SK-N-SH (cell line): ENCODE data around the gene RNF133.

Experiments used
- EZH2phosphoT487 ChIP-seq: fragments of 200-600 bp; sonication (generic); IDR thresholded peaks from 2 replicates; pipeline ENCODE4 v1.6.1; 2017; ENCODE audit warnings: low read depth, mixed run types, mild to moderate bottlenecking, antibody characterized with exemption, moderate library complexity, borderline replicate concordance
- FOXM1 ChIP-seq: IDR thresholded peaks from 2 replicates; pipeline ENCODE4 v1.4.0; 2012; ENCODE audit warnings: low read depth, mild to moderate bottlenecking
- RFX5 ChIP-seq: IDR thresholded peaks from 2 replicates; pipeline ENCODE4 v1.6.1; 2012; ENCODE audit warnings: mild to moderate bottlenecking, improper control_type of control experiment, low read length
- TCF12 ChIP-seq: IDR thresholded peaks from 2 replicates; pipeline ENCODE4 v1.4.0; 2012
- TF ChIP-seq, protein P1 (sequence below): IDR thresholded peaks from 2 replicates; pipeline ENCODE4 v1.4.0; 2012; ENCODE audit warnings: low read depth, borderline replicate concordance
- TF ChIP-seq, protein P2 (sequence below): fragments of 200-600 bp; sonication (generic); IDR thresholded peaks from 2 replicates; pipeline ENCODE4 v1.6.1; 2017; ENCODE audit warnings: antibody characterized with exemption, mild to moderate bottlenecking, moderate library complexity

GRCh38 chr7:122672536-122672935 is 26.4 kb downstream of the RNF133 start:
- TF ChIP-seq RFX5 (no peak), EZH2phosphoT487 (no peak), FOXM1 (no peak), TCF12 (no peak)
- TF ChIP-seq, protein P1, sequence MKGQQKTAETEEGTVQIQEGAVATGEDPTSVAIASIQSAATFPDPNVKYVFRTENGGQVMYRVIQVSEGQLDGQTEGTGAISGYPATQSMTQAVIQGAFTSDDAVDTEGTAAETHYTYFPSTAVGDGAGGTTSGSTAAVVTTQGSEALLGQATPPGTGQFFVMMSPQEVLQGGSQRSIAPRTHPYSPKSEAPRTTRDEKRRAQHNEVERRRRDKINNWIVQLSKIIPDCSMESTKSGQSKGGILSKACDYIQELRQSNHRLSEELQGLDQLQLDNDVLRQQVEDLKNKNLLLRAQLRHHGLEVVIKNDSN = no peak
- TF ChIP-seq, protein P2, sequence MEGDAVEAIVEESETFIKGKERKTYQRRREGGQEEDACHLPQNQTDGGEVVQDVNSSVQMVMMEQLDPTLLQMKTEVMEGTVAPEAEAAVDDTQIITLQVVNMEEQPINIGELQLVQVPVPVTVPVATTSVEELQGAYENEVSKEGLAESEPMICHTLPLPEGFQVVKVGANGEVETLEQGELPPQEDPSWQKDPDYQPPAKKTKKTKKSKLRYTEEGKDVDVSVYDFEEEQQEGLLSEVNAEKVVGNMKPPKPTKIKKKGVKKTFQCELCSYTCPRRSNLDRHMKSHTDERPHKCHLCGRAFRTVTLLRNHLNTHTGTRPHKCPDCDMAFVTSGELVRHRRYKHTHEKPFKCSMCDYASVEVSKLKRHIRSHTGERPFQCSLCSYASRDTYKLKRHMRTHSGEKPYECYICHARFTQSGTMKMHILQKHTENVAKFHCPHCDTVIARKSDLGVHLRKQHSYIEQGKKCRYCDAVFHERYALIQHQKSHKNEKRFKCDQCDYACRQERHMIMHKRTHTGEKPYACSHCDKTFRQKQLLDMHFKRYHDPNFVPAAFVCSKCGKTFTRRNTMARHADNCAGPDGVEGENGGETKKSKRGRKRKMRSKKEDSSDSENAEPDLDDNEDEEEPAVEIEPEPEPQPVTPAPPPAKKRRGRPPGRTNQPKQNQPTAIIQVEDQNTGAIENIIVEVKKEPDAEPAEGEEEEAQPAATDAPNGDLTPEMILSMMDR = no peak
